K562 (cell line): Measurements from ENCODE around the gene CPEB1. TPM values are rescaled to one million over a fixed set of nuclear protein-coding genes. Genes with fewer than 3 reads are reported as not detected.
"Not testable (repeated sequence)": the region's sequence is repeated elsewhere in the genome, so short reads cannot be mapped to it uniquely, and the experiment has no call there.

Experiments used
- ARID1B ChIP-seq: fragments of 450-650 bp; IDR thresholded peaks from 2 replicates; pipeline ENCODE4 v1.6.1; 2016; ENCODE audit warnings: antibody characterized with exemption, mild to moderate bottlenecking, inconsistent platforms
- ATF3 ChIP-seq, 2 experiments: fragments of 450-650 bp in 1 of 2; sonication (generic) in 1 of 2; formaldehyde crosslinking in 1 of 2; IDR thresholded peaks in 1 of 2; conservative IDR thresholded peaks in 1 of 2; 2 replicates each; pipeline versions ENCODE4 v1.6.1 to v1.8.1; 2016 to 2023; ENCODE audit warnings: mild to moderate bottlenecking in 2 of 2, moderate library complexity in 2 of 2, inconsistent platforms in 1 of 2, missing genetic modification reagents in 1 of 2
- HLTF ChIP-seq: fragments of 450-650 bp; IDR thresholded peaks from 2 replicates; pipeline ENCODE4 v1.6.1; 2016
- JUND ChIP-seq, 2 experiments: IDR thresholded peaks; 2 replicates in 1 of 2; 3 replicates in 1 of 2; pipeline ENCODE4 v1.6.1; 2011; ENCODE audit warnings: borderline replicate concordance in 2 of 2, low read depth in 2 of 2, low read length in 2 of 2, improper control_type of control experiment in 1 of 2, missing biosample characterization in 1 of 2, missing genetic modification characterization in 1 of 2, missing genetic modification reagents in 1 of 2
- LCOR ChIP-seq: sonication (generic); formaldehyde crosslinking; IDR thresholded peaks from 2 replicates; pipeline ENCODE4 v1.8.0; 2022; ENCODE audit warnings: mild to moderate bottlenecking, missing genetic modification reagents
- MEF2D ChIP-seq: conservative IDR thresholded peaks from 2 replicates; pipeline ENCODE4 v1.6.1; 2016; ENCODE audit warnings: low read depth, missing genetic modification characterization, missing compliant biosample characterization
- RBBP5 ChIP-seq: fragments of 200-600 bp; sonication (generic); IDR thresholded peaks from 2 replicates; pipeline ENCODE4 v1.6.1; 2012; ENCODE audit warnings: borderline replicate concordance, mild to moderate bottlenecking, low read length, control low read depth, inconsistent platforms; ENCODE audit not compliant: insufficient read depth, poor library complexity, severe bottlenecking
- RBM25 ChIP-seq: fragments of 200-400 bp; formaldehyde crosslinking; IDR thresholded peaks from 2 replicates; pipeline ENCODE4 v1.6.1; 2018; ENCODE audit warnings: low read length, low read depth, moderate library complexity; ENCODE audit not compliant: severe bottlenecking
- ZBTB40 ChIP-seq, 2 experiments: fragments of 450-650 bp in 1 of 2; sonication (generic) in 1 of 2; formaldehyde crosslinking in 1 of 2; IDR thresholded peaks; 2 replicates each; pipeline versions ENCODE4 v1.7.1 to v1.9.0; 2016 to 2022; ENCODE audit warnings: inconsistent platforms in 1 of 2, mild to moderate bottlenecking in 1 of 2, missing genetic modification reagents in 1 of 2
- polyA plus RNA-seq, 8 experiments: library from polyadenylated mRNA; depleted of rRNA in 4 of 8; stranded (reverse) in 5 of 8; unstranded in 3 of 8; fragments of >200 nt; fragmentation: Nextera tagmentation in 2 of 8; fragmentation: Illumina TruSeq in 1 of 8; extraction: Ambion mirVana in 2 of 8; extraction: Trizol in 1 of 8; gene quantifications; 2 replicates each; pipeline versions ENCODE4 v1.2.1 to v1.2.3, GENCODE V29; 2011 to 2014; ENCODE audit warnings: inconsistent platforms in 1 of 8, missing spikeins in 1 of 8
- total RNA-seq, 7 experiments: library from RNA; depleted of rRNA in 6 of 7; stranded (reverse); fragments of >200 nt in 6 of 7; fragmentation: Illumina TruSeq in 2 of 7; extraction: Trizol in 2 of 7; gene quantifications; 2 replicates each; pipeline versions ENCODE4 v1.2.1 to v1.2.3, GENCODE V29; 2011 to 2021; ENCODE audit warnings: low replicate concordance in 1 of 7

CPEB1 gene
- total and polyA plus RNA-seq, 9 of the 15 experiments (the other 6 are each of a cell fraction or from before 2014, with no cell fraction given) = 2.2 to 13.4 (median 9.7) TPM

- TF ChIP-seq RBBP5 (peak; percentile 49), ARID1B (peak; percentile 50; the same call in 1 of the 2 replicates), MEF2D (tag) (0 out of 2 replicates have a peak, but pooled peaks have one; percentile 24), JUND (IDR thresholded peaks at IDR 0.05; ENCODE audit: borderline replicate concordance, low read depth, low read length) (peak; percentile 40; the same call in 1 of the 2 replicates), ZBTB40 (IDR thresholded peaks at IDR 0.05) (0 out of 2 replicates have a peak, but pooled peaks have one; percentile 21), HLTF (peak; percentile 31; the same call in 1 of the 2 replicates), RBM25 (peak; percentile 28), ATF3 (IDR thresholded peaks at IDR 0.05) (peak; percentile 75), LCOR (CRISPR knock-in tag) (0 out of 2 replicates have a peak, but pooled peaks have one; percentile 31)
- not testable (repeated sequence) for TF ChIP-seq JUND (tag; IDR thresholded peaks at IDR 0.05; ENCODE audit: borderline replicate concordance, low read depth, low read length); ZBTB40 (CRISPR knock-in tag; IDR thresholded peaks at IDR 0.05); ATF3 (CRISPR knock-in tag; conservative IDR thresholded peaks at IDR 0.05)
Measured at GRCh38 chr15:82644967-82645852, 2.0 kb downstream of the CPEB1 start (continued).
